Glomerular endothelial cell (primary cell): ENCODE data around the gene PEPD. TPM values are rescaled to one million over a fixed set of nuclear protein-coding genes. Genes with fewer than 3 reads are reported as not detected.

ENCODE experiments used
- DNase-seq: peaks from one replicate; pipeline ENCODE4 v3.0.0-alpha.2; 2011; ENCODE audit warnings: low read depth, low spot score; ENCODE audit errors: extremely low read depth
- total RNA-seq: library from RNA; depleted of rRNA; stranded (reverse); fragments of >200 nt; gene quantifications from 2 replicates; pipeline ENCODE4 v1.2.3, GENCODE V29; 2015

PEPD gene
- total RNA-seq, 1 donor from 2014 or later, result 110 TPM

GRCh38 chr19:33512580-33513137 is 8.9 kb downstream of the PEPD start:
- DNase-seq, result no peak

- DNase-seq, result no peak
Measured at GRCh38 chr19:33512021-33512420, 9.6 kb downstream of the PEPD start.

- no peak for DNase-seq
Measured at GRCh38 chr19:33511346-33511745, 10.2 kb downstream of the PEPD start.

- DNase-seq, result no peak
Measured at GRCh38 chr19:33510462-33511194, 11.0 kb downstream of the PEPD start.

- no peak for DNase-seq
Measured at GRCh38 chr19:33509774-33510173, 11.8 kb downstream of the PEPD start.

- DNase-seq, result no peak
Measured at GRCh38 chr19:33508941-33509614, 12.5 kb downstream of the PEPD start.

GRCh38 chr19:33508431-33508830 is 13.2 kb downstream of the PEPD start:
- DNase-seq, result no peak

- no peak for DNase-seq
Measured at GRCh38 chr19:33508009-33508408, 13.6 kb downstream of the PEPD start.

GRCh38 chr19:33507021-33507956 is 14.3 kb downstream of the PEPD start:
- DNase-seq, result no peak

- no peak for DNase-seq
Measured at GRCh38 chr19:33506498-33506897, 15.1 kb downstream of the PEPD start.

- DNase-seq, result no peak
Measured at GRCh38 chr19:33505823-33506222, 15.8 kb downstream of the PEPD start.

- DNase-seq, result no peak
Measured at GRCh38 chr19:33505148-33505547, 16.4 kb downstream of the PEPD start.

GRCh38 chr19:33504058-33504444 is 17.5 kb downstream of the PEPD start:
- no peak for DNase-seq

- no peak for DNase-seq
Measured at GRCh38 chr19:33503433-33504057, 18.0 kb downstream of the PEPD start.

GRCh38 chr19:33503030-33503429 is 18.6 kb downstream of the PEPD start:
- no peak for DNase-seq

- DNase-seq, result no peak
Measured at GRCh38 chr19:33502521-33502920, 19.1 kb downstream of the PEPD start.

- DNase-seq, result no peak
Measured at GRCh38 chr19:33501693-33502356, 19.8 kb downstream of the PEPD start.

GRCh38 chr19:33500991-33501390 is 20.6 kb downstream of the PEPD start:
- no peak for DNase-seq

GRCh38 chr19:33500586-33500985 is 21.0 kb downstream of the PEPD start:
- no peak for DNase-seq
